ENCODE results near the gene ACTN4. TPM values are rescaled to one million over a fixed set of nuclear protein-coding genes. Genes with fewer than 3 reads are reported as not detected.

The ACTN4 gene
- total RNA-seq, 1 experiment from 2014 or later, result 506 TPM

DNA sequence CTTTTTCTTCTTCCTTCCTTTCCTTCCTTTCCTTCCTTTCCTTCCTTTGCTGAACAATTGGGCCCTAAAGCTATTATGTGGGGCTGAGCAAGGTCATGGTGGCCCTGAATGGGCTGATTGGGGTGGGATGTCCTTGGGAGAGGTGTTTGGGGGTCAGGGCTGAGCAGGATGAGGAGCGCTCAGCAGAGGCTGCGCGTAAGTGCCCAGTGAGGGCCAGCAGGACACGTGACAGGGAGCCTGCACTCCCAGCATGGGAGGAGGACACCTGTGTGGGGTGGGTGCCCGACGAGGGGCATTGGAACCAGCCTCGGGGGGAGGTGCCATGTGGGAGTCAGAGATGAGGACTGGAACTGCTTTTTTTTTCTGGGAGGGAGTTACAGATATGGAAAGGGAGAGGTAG is 131.3 kb downstream of the ACTN4 start:
- TF ChIP-seq, protein P1, sequence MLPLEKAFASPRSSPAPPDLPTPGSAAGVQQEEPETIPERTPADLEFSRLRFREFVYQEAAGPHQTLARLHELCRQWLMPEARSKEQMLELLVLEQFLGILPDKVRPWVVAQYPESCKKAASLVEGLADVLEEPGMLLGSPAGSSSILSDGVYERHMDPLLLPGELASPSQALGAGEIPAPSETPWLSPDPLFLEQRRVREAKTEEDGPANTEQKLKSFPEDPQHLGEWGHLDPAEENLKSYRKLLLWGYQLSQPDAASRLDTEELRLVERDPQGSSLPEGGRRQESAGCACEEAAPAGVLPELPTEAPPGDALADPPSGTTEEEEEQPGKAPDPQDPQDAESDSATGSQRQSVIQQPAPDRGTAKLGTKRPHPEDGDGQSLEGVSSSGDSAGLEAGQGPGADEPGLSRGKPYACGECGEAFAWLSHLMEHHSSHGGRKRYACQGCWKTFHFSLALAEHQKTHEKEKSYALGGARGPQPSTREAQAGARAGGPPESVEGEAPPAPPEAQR (CRISPR knock-in tag; IDR thresholded peaks at IDR 0.05), result no peak
- no peak for TF ChIP-seq SMAD3 (CRISPR knock-in tag; IDR thresholded peaks at IDR 0.05; ENCODE audit: borderline replicate concordance)
- TF ChIP-seq TEAD1 (CRISPR knock-in tag; IDR thresholded peaks at IDR 0.05), result no peak
- no peak for TF ChIP-seq ZNF396 (CRISPR knock-in tag; IDR thresholded peaks at IDR 0.05; ENCODE audit: borderline replicate concordance)
- TF ChIP-seq, protein P2, sequence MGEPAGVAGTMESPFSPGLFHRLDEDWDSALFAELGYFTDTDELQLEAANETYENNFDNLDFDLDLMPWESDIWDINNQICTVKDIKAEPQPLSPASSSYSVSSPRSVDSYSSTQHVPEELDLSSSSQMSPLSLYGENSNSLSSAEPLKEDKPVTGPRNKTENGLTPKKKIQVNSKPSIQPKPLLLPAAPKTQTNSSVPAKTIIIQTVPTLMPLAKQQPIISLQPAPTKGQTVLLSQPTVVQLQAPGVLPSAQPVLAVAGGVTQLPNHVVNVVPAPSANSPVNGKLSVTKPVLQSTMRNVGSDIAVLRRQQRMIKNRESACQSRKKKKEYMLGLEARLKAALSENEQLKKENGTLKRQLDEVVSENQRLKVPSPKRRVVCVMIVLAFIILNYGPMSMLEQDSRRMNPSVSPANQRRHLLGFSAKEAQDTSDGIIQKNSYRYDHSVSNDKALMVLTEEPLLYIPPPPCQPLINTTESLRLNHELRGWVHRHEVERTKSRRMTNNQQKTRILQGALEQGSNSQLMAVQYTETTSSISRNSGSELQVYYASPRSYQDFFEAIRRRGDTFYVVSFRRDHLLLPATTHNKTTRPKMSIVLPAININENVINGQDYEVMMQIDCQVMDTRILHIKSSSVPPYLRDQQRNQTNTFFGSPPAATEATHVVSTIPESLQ (CRISPR knock-in tag; IDR thresholded peaks at IDR 0.05), result no peak
- no peak for TF ChIP-seq GTF2I (CRISPR knock-in tag; conservative IDR thresholded peaks at IDR 0.05)
- Mint-ChIP-seq H3K4me1 (peaks cover 4% of the 10 kb centered on the region), H3K36me3 (no peaks in the 10 kb centered on the region), H3K9me3 (no peaks in the 10 kb centered on the region), H3K27me3 (ENCODE audit: low read depth) (peaks cover 13% of the 10 kb centered on the region), H3K4me3 (no peak overlapping the region), H3K27ac (no peak overlapping the region)
- DNase-seq (ENCODE audit: low spot score) (no peak), ATAC-seq (no peak)
- ChIA-PET CTCF (interaction anchor here (2.1 kb wide), 1 partner anchor 9 kb away, joined by 8 read pairs; no protein-coding TSS in a partner anchor), POLR2A (no interaction called here)

DNA sequence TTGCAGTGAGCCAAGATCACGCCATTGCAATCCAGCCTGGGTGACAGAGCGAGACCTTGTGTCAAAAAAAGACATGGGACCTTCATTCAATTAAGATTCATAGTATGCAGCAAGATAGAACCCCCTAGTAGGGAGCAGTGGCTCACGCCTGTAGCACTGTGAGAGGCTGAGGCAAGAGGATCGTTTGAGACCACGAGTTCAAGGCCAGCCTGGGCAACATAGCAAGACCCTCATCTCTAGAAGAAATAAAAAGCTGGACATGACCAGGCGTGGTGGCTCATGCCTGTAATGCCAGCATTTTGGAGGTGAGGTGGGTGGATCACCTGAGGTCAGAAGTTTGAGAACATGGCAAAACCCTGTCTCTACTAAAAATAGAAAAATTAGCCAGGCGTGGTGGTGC is 133.0 kb downstream of the ACTN4 start:
- no peak overlapping the region for H3K27ac Mint-ChIP-seq
- POLR2A ChIA-PET, result no interaction called here
- CTCF ChIA-PET, result no interaction called here
- no peak overlapping the region for H3K4me3 Mint-ChIP-seq
- TF ChIP-seq ZNF121 (CRISPR knock-in tag; IDR thresholded peaks at IDR 0.05), result peak; percentile 72; the same call in 1 of the 2 replicates
- no peak for TF ChIP-seq SP1 (CRISPR knock-in tag; conservative IDR thresholded peaks at IDR 0.05)
- no peak for TF ChIP-seq GTF2I (CRISPR knock-in tag; conservative IDR thresholded peaks at IDR 0.05)
- H3K9me3 Mint-ChIP-seq, result no peaks in the 10 kb centered on the region
- H3K36me3 Mint-ChIP-seq, result no peaks in the 10 kb centered on the region
- H3K4me1 Mint-ChIP-seq, result peaks cover 4% of the 10 kb centered on the region
- ATAC-seq (no peak), DNase-seq (ENCODE audit: low spot score) (no peak)
- H3K27me3 Mint-ChIP-seq (ENCODE audit: low read depth), result peaks cover 18% of the 10 kb centered on the region

DNA sequence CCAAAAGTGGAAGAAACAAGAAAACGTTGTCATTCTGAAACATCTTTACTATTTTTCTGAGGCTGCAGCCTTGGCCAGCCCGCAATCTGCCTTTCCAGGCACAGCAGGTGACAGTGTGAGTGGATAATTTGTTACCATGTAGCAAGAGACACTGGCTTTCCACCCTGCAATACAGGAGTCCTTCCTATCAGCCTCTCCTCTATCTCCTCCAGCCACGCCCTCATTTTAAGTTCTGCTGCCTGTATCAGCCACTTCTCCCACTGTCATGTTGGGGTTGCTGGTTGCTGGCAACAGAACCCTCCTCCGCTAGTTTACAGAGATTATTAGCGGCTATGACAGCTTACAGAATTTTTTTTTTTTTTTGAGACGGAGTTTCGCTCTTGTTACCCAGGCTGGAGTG is 133.6 kb downstream of the ACTN4 start:
- no peak for ATAC-seq
- Mint-ChIP-seq H3K36me3 (no peaks in the 10 kb centered on the region), H3K4me1 (peaks cover 4% of the 10 kb centered on the region), H3K27me3 (ENCODE audit: low read depth) (peaks cover 20% of the 10 kb centered on the region), H3K4me3 (no peak overlapping the region), H3K27ac (no peak overlapping the region), H3K9me3 (no peaks in the 10 kb centered on the region)
- TF ChIP-seq TCF7 (CRISPR knock-in tag; IDR thresholded peaks at IDR 0.05; ENCODE audit: low read depth), result no peak
- TF ChIP-seq, protein P3, sequence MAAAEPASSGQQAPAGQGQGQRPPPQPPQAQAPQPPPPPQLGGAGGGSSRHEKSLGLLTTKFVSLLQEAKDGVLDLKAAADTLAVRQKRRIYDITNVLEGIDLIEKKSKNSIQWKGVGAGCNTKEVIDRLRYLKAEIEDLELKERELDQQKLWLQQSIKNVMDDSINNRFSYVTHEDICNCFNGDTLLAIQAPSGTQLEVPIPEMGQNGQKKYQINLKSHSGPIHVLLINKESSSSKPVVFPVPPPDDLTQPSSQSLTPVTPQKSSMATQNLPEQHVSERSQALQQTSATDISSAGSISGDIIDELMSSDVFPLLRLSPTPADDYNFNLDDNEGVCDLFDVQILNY (CRISPR knock-in tag; IDR thresholded peaks at IDR 0.05), result no peak
- no peak for TF ChIP-seq ZNF219 (CRISPR knock-in tag; IDR thresholded peaks at IDR 0.05; ENCODE audit: borderline replicate concordance)
- TF ChIP-seq GABPB1 (CRISPR knock-in tag; IDR thresholded peaks at IDR 0.05), result no peak
- no peak for TF ChIP-seq IRF2 (CRISPR knock-in tag; IDR thresholded peaks at IDR 0.05; ENCODE audit: borderline replicate concordance, low read depth)
- no peak for TF ChIP-seq ZNF423 (CRISPR knock-in tag; IDR thresholded peaks at IDR 0.05)
- TF ChIP-seq, protein P2 (CRISPR knock-in tag; IDR thresholded peaks at IDR 0.05), result no peak
- no peak for TF ChIP-seq KAT7 (CRISPR knock-in tag; IDR thresholded peaks at IDR 0.05; ENCODE audit: borderline replicate concordance)
- TF ChIP-seq NR2C2 (CRISPR knock-in tag; IDR thresholded peaks at IDR 0.05), result no peak
- no peak for TF ChIP-seq NR3C1 (CRISPR knock-in tag; conservative IDR thresholded peaks at IDR 0.05; ENCODE audit: low read depth)
- TF ChIP-seq ELF4 (CRISPR knock-in tag; IDR thresholded peaks at IDR 0.05; ENCODE audit: low read depth), result no peak
- no peak for TF ChIP-seq HMGA2 (CRISPR knock-in tag; IDR thresholded peaks at IDR 0.05)
- TF ChIP-seq, protein P4, sequence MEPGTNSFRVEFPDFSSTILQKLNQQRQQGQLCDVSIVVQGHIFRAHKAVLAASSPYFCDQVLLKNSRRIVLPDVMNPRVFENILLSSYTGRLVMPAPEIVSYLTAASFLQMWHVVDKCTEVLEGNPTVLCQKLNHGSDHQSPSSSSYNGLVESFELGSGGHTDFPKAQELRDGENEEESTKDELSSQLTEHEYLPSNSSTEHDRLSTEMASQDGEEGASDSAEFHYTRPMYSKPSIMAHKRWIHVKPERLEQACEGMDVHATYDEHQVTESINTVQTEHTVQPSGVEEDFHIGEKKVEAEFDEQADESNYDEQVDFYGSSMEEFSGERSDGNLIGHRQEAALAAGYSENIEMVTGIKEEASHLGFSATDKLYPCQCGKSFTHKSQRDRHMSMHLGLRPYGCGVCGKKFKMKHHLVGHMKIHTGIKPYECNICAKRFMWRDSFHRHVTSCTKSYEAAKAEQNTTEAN (CRISPR knock-in tag; IDR thresholded peaks at IDR 0.05), result no peak
- TF ChIP-seq ZNF317 (CRISPR knock-in tag; IDR thresholded peaks at IDR 0.05; ENCODE audit: borderline replicate concordance, low read depth), result no peak
- TF ChIP-seq FOXP1 (CRISPR knock-in tag; IDR thresholded peaks at IDR 0.05; ENCODE audit: borderline replicate concordance), result no peak
- no peak for TF ChIP-seq TEAD1 (CRISPR knock-in tag; IDR thresholded peaks at IDR 0.05)
- TF ChIP-seq ZNF396 (CRISPR knock-in tag; IDR thresholded peaks at IDR 0.05; ENCODE audit: borderline replicate concordance), result no peak
- TF ChIP-seq, protein P5, sequence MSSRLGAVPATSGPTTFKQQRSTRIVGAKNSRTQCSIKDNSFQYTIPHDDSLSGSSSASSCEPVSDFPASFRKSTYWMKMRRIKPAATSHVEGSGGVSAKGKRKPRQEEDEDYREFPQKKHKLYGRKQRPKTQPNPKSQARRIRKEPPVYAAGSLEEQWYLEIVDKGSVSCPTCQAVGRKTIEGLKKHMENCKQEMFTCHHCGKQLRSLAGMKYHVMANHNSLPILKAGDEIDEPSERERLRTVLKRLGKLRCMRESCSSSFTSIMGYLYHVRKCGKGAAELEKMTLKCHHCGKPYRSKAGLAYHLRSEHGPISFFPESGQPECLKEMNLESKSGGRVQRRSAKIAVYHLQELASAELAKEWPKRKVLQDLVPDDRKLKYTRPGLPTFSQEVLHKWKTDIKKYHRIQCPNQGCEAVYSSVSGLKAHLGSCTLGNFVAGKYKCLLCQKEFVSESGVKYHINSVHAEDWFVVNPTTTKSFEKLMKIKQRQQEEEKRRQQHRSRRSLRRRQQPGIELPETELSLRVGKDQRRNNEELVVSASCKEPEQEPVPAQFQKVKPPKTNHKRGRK (CRISPR knock-in tag; IDR thresholded peaks at IDR 0.05; ENCODE audit: borderline replicate concordance), result no peak
- CTCF ChIA-PET, result interaction anchor here (1.3 to 1.9 kb wide), 2 partner anchors 12 to 149 kb away, joined by 3 to 7 read pairs; partner anchors contain the start of genes MRPS12 and SARS2
- no peak for DNase-seq (ENCODE audit: low spot score)
- POLR2A ChIA-PET, result no interaction called here
